ENCODE results near the gene ZFAND2A.

- TF ChIP-seq E2F4 (CRISPR knock-in tag; IDR thresholded peaks at IDR 0.05; ENCODE audit: borderline replicate concordance, low read depth): no peak
- no peak for TF ChIP-seq SMAD4 (CRISPR knock-in tag; IDR thresholded peaks at IDR 0.05)
- no peak for TF ChIP-seq ATF3 (CRISPR knock-in tag; conservative IDR thresholded peaks at IDR 0.05)
- TF ChIP-seq ATF2 (CRISPR knock-in tag; IDR thresholded peaks at IDR 0.05; ENCODE audit: borderline replicate concordance, low read depth): no peak
- no peak for TF ChIP-seq CTCF (IDR thresholded peaks at IDR 0.05)
- TF ChIP-seq MAX (CRISPR knock-in tag; IDR thresholded peaks at IDR 0.05): no peak
- no peak for TF ChIP-seq NR2C2 (CRISPR knock-in tag; IDR thresholded peaks at IDR 0.05)
- TF ChIP-seq ZBTB21 (CRISPR knock-in tag; IDR thresholded peaks at IDR 0.05; ENCODE audit: borderline replicate concordance): no peak
- TF ChIP-seq TCF7 (CRISPR knock-in tag; IDR thresholded peaks at IDR 0.05; ENCODE audit: low read depth): no peak
- no peak for TF ChIP-seq ESRRA (CRISPR knock-in tag; IDR thresholded peaks at IDR 0.05; ENCODE audit: borderline replicate concordance)
- no peak for TF ChIP-seq KAT7 (CRISPR knock-in tag; IDR thresholded peaks at IDR 0.05; ENCODE audit: borderline replicate concordance)
- no peak for TF ChIP-seq FOXP4 (CRISPR knock-in tag; IDR thresholded peaks at IDR 0.05)
- no peak for TF ChIP-seq SP1 (CRISPR knock-in tag; conservative IDR thresholded peaks at IDR 0.05)
Measured at GRCh38 chr7:1151653-1152425, 8.2 kb downstream of the ZFAND2A start.

All from WTC11 (cell line).